ENCODE measurements around the gene HMOX2. TPM values are rescaled to one million over a fixed set of nuclear protein-coding genes. Genes with fewer than 3 reads are reported as not detected.

HMOX2 gene
- total and polyA plus RNA-seq, 2 of the 13 experiments (the other 11 are each of a cell fraction or from before 2014, with no cell fraction given): 60.3 to 70.4 TPM

DNA sequence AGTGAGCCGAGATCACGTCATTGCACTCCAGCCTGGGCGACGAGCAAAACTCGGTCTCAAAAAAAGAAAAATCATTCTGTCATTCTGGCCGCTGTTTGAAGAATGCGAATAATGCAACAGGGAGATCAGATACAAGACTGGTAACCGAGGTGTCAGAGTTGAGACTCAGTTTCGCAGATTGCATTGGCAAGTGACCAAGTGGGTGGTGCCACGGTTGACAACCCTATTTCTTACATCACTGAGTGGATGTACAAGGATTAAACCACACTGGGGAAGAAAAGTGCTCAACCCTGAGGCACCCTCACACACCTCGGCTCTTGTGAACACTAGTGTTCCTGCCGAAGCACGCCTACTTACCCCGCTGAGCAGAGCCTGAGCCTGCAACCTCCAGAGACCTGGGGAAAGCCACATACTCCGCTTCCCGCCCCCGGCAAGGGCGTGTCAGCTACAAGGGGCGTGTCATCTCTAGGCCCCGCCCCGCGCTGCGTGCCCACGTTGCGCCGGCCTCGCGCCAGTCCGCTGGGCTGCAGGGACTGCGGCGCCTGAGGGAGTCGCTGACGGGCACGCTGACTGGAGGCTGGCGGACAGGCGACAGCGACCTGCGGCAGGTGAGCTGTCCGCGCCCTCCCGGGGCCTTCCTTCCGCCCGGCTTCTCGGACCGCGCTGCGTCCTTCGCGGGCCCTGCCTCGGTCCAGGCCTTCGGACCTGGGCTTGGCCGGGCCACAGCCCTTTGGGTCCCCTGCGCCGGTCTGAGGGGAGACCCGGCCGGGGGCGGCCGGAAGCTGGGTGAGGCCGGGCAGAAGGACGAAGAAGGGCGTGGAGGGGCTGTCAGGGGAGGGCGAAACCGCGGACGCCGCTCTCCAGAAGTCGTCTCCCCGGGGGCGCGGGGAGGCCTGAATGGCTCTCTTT is at the start of gene HMOX2 (continued):
- peak; percentile 47 for TF ChIP-seq PATZ1 (CRISPR knock-in tag; IDR thresholded peaks at IDR 0.05)
- peak; percentile 85; the same call in 1 of the 2 replicates for TF ChIP-seq TBX2 (CRISPR knock-in tag; IDR thresholded peaks at IDR 0.05; ENCODE audit: borderline replicate concordance)
- TF ChIP-seq ETV6 (CRISPR knock-in tag; conservative IDR thresholded peaks at IDR 0.05): peak; percentile 71
- TF ChIP-seq ZNF280B (CRISPR knock-in tag; IDR thresholded peaks at IDR 0.05; ENCODE audit: borderline replicate concordance): peak; percentile 96
- 0 out of 2 replicates have a peak, but pooled peaks have one; percentile 64 for TF ChIP-seq ZNF546 (CRISPR knock-in tag; conservative IDR thresholded peaks at IDR 0.05)
- peak; percentile 59 for TF ChIP-seq ZNF7 (CRISPR knock-in tag; IDR thresholded peaks at IDR 0.05)
- TF ChIP-seq, protein P1, sequence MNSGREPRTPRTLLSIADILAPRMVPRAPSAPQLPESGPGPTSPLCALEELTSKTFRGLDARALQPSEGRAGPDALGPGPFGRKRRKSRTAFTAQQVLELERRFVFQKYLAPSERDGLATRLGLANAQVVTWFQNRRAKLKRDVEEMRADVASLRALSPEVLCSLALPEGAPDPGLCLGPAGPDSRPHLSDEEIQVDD (CRISPR knock-in tag; IDR thresholded peaks at IDR 0.05; ENCODE audit: borderline replicate concordance): peak; percentile 71; the same call in 1 of the 2 replicates
- TF ChIP-seq ZFYVE20 (CRISPR knock-in tag; IDR thresholded peaks at IDR 0.05; ENCODE audit: borderline replicate concordance, low read depth): no peak
- peak; percentile 95 for TF ChIP-seq ZNF607 (CRISPR knock-in tag; IDR thresholded peaks at IDR 0.05; ENCODE audit: borderline replicate concordance)
- TF ChIP-seq KDM2A (CRISPR knock-in tag; IDR thresholded peaks at IDR 0.05; ENCODE audit: borderline replicate concordance, low read depth): peak; percentile 88
- peak; percentile 91 for TF ChIP-seq HNRNPLL (IDR thresholded peaks at IDR 0.05; ENCODE audit: low read depth, low read length, poor library complexity, severe bottlenecking)
- TF ChIP-seq, protein P2, sequence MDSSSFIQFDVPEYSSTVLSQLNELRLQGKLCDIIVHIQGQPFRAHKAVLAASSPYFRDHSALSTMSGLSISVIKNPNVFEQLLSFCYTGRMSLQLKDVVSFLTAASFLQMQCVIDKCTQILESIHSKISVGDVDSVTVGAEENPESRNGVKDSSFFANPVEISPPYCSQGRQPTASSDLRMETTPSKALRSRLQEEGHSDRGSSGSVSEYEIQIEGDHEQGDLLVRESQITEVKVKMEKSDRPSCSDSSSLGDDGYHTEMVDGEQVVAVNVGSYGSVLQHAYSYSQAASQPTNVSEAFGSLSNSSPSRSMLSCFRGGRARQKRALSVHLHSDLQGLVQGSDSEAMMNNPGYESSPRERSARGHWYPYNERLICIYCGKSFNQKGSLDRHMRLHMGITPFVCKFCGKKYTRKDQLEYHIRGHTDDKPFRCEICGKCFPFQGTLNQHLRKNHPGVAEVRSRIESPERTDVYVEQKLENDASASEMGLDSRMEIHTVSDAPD (CRISPR knock-in tag; IDR thresholded peaks at IDR 0.05): 0 out of 2 replicates have a peak, but pooled peaks have one; percentile 18
- peak; percentile 11; the same call in 1 of the 2 replicates for TF ChIP-seq GATAD2A (CRISPR knock-in tag; IDR thresholded peaks at IDR 0.05)
- TF ChIP-seq, protein P3, sequence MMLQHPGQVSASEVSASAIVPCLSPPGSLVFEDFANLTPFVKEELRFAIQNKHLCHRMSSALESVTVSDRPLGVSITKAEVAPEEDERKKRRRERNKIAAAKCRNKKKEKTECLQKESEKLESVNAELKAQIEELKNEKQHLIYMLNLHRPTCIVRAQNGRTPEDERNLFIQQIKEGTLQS (CRISPR knock-in tag; IDR thresholded peaks at IDR 0.05): peak; percentile 9; the same call in 1 of the 2 replicates
- TF ChIP-seq NFKB2 (CRISPR knock-in tag; IDR thresholded peaks at IDR 0.05; ENCODE audit: borderline replicate concordance): peak; percentile 90; the same call in 1 of the 2 replicates
- peak; percentile 98 for TF ChIP-seq SAP130 (CRISPR knock-in tag; IDR thresholded peaks at IDR 0.05; ENCODE audit: low read depth)
- TF ChIP-seq, protein P4, sequence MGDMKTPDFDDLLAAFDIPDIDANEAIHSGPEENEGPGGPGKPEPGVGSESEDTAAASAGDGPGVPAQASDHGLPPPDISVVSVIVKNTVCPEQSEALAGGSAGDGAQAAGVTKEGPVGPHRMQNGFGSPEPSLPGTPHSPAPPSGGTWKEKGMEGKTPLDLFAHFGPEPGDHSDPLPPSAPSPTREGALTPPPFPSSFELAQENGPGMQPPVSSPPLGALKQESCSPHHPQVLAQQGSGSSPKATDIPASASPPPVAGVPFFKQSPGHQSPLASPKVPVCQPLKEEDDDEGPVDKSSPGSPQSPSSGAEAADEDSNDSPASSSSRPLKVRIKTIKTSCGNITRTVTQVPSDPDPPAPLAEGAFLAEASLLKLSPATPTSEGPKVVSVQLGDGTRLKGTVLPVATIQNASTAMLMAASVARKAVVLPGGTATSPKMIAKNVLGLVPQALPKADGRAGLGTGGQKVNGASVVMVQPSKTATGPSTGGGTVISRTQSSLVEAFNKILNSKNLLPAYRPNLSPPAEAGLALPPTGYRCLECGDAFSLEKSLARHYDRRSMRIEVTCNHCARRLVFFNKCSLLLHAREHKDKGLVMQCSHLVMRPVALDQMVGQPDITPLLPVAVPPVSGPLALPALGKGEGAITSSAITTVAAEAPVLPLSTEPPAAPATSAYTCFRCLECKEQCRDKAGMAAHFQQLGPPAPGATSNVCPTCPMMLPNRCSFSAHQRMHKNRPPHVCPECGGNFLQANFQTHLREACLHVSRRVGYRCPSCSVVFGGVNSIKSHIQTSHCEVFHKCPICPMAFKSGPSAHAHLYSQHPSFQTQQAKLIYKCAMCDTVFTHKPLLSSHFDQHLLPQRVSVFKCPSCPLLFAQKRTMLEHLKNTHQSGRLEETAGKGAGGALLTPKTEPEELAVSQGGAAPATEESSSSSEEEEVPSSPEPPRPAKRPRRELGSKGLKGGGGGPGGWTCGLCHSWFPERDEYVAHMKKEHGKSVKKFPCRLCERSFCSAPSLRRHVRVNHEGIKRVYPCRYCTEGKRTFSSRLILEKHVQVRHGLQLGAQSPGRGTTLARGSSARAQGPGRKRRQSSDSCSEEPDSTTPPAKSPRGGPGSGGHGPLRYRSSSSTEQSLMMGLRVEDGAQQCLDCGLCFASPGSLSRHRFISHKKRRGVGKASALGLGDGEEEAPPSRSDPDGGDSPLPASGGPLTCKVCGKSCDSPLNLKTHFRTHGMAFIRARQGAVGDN (CRISPR knock-in tag; IDR thresholded peaks at IDR 0.05): peak; percentile 96
